ENCODE data around the gene NEIL3.

GRCh38 chr4:177293208-177294033, 16.3 kb upstream of the NEIL3 start:
- TF ChIP-seq POLR2A (IDR thresholded peaks at IDR 0.05; ENCODE audit: low read depth, low read length) (no peak), POLR2AphosphoS5 (IDR thresholded peaks at IDR 0.05; ENCODE audit: low read depth, low read length) (no peak), TAF1 (IDR thresholded peaks at IDR 0.05; ENCODE audit: borderline replicate concordance, low read depth, low read length) (no peak)
